GM04504 (cell line): Measurements from ENCODE around the gene TNFAIP6.

Source experiments
- DNase-seq: peaks from one replicate; pipeline ENCODE4 v3.0.0-alpha.2; 2012; ENCODE audit warnings: low read depth

The TNFAIP6 gene

GRCh38 chr2:151359768-151360461 is 2.5 kb downstream of the TNFAIP6 start:
- DNase-seq = no peak

GRCh38 chr2:151361674-151362370 is 4.4 kb downstream of the TNFAIP6 start:
- peak; percentile 45 for DNase-seq

GRCh38 chr2:151363709-151364108 is 6.3 kb downstream of the TNFAIP6 start:
- DNase-seq = no peak

- no peak for DNase-seq
Measured at GRCh38 chr2:151367571-151367970, 10.2 kb downstream of the TNFAIP6 start.

GRCh38 chr2:151374436-151374835 is 17.0 kb downstream of the TNFAIP6 start:
- peak; percentile 67 for DNase-seq

- no peak for DNase-seq
Measured at GRCh38 chr2:151379169-151379568, 21.8 kb downstream of the TNFAIP6 start.

- no peak for DNase-seq
Measured at GRCh38 chr2:151380580-151381235, 23.3 kb downstream of the TNFAIP6 start.

GRCh38 chr2:151381266-151381665 is 23.9 kb downstream of the TNFAIP6 start:
- DNase-seq = no peak

GRCh38 chr2:151388011-151388410 is 30.6 kb downstream of the TNFAIP6 start:
- DNase-seq = no peak

GRCh38 chr2:151391436-151391835 is 34.0 kb downstream of the TNFAIP6 start:
- DNase-seq = no peak

GRCh38 chr2:151394509-151394908 is 37.1 kb downstream of the TNFAIP6 start:
- DNase-seq = no peak

GRCh38 chr2:151395509-151396374 is 38.4 kb downstream of the TNFAIP6 start:
- DNase-seq = no peak

- no peak for DNase-seq
Measured at GRCh38 chr2:151399981-151400380, 42.6 kb downstream of the TNFAIP6 start.

GRCh38 chr2:151401149-151401548 is 43.8 kb downstream of the TNFAIP6 start:
- DNase-seq = no peak

- no peak for DNase-seq
Measured at GRCh38 chr2:151403914-151404313, 46.5 kb downstream of the TNFAIP6 start.

GRCh38 chr2:151405376-151405775 is 48.0 kb downstream of the TNFAIP6 start:
- no peak for DNase-seq

- no peak for DNase-seq
Measured at GRCh38 chr2:151407281-151407680, 49.9 kb downstream of the TNFAIP6 start.

- DNase-seq = no peak
Measured at GRCh38 chr2:151408788-151409600, 51.6 kb downstream of the TNFAIP6 start.

GRCh38 chr2:151409601-151410484 is 52.5 kb downstream of the TNFAIP6 start, which contains the start of gene RIF1:
RIF1 (plus strand) TSS chr2:151409902; CDS start chr2:151410424, 522 bp downstream.
- peak; percentile 81 for DNase-seq

- DNase-seq = peak; percentile 2
Measured at GRCh38 chr2:151410485-151410834, 53.1 kb downstream of the TNFAIP6 start.
